OCI-LY1 (cell line): Measurements from ENCODE around the gene NRTN.

Experiments used
- H2AFZ ChIP-seq: fragments of 200-600 bp; sonication (generic), shearing (Covaris generic); 2 replicates; pipeline ENCODE4 v1.6.0; 2014; ENCODE audit warnings: antibody characterized with exemption, mild to moderate bottlenecking, low read length
- H3F3A ChIP-seq: fragments of 200-600 bp; sonication (generic), shearing (Covaris generic); 2 replicates; pipeline ENCODE4 v1.6.0; 2014; ENCODE audit warnings: mild to moderate bottlenecking, antibody characterized with exemption, low read length, moderate library complexity; ENCODE audit not compliant: insufficient read depth
- H3K27ac ChIP-seq: fragments of 200-600 bp; sonication (generic); 2 replicates; pipeline ENCODE4 v1.5.1; 2014; ENCODE audit warnings: low read length, mixed run types, mild to moderate bottlenecking, low read depth; ENCODE audit not compliant: poor library complexity, severe bottlenecking
- H3K27me3 ChIP-seq: fragments of 200-600 bp; sonication (generic); 2 replicates; pipeline ENCODE4 v1.6.0; 2014; ENCODE audit warnings: antibody characterized with exemption, mild to moderate bottlenecking, low read length, moderate library complexity; ENCODE audit not compliant: insufficient read depth
- H3K36me3 ChIP-seq: fragments of 200-600 bp; sonication (generic); 2 replicates; pipeline ENCODE4 v1.6.1; 2014; ENCODE audit warnings: mild to moderate bottlenecking, antibody characterized with exemption, low read length, moderate library complexity, mixed read lengths; ENCODE audit not compliant: insufficient read depth
- H3K4me1 ChIP-seq: fragments of 200-600 bp; sonication (generic); 2 replicates; pipeline ENCODE4 v1.5.1; 2014; ENCODE audit warnings: mild to moderate bottlenecking, low read length, moderate library complexity; ENCODE audit not compliant: insufficient read depth, severe bottlenecking
- H3K4me2 ChIP-seq: fragments of 200-600 bp; sonication (generic), shearing (Covaris generic); 2 replicates; pipeline ENCODE4 v1.6.1; 2014; ENCODE audit warnings: low read length
- H3K4me3 ChIP-seq: fragments of 200-600 bp; sonication (generic); 2 replicates; pipeline ENCODE4 v1.5.1; 2014; ENCODE audit warnings: low read length, low read depth, mild to moderate bottlenecking, mixed read lengths; ENCODE audit not compliant: poor library complexity, severe bottlenecking
- H3K79me2 ChIP-seq: fragments of 200-600 bp; shearing (Covaris generic); 2 replicates; pipeline ENCODE4 v1.6.1; 2016; ENCODE audit warnings: mixed run types, low read length, mixed read lengths; ENCODE audit not compliant: insufficient read depth
- H3K9ac ChIP-seq: fragments of 200-600 bp; sonication (generic), shearing (Covaris generic); 2 replicates; pipeline ENCODE4 v1.6.1; 2014; ENCODE audit warnings: mild to moderate bottlenecking, low read length, mixed read lengths
- H3K9me2 ChIP-seq: fragments of 200-600 bp; sonication (generic), shearing (Covaris generic); 2 replicates; pipeline ENCODE4 v1.6.1; 2014; ENCODE audit warnings: low read depth, mild to moderate bottlenecking, low read length, mixed read lengths
- H3K9me3 ChIP-seq: fragments of 200-600 bp; shearing (Covaris generic); 2 replicates; pipeline ENCODE4 v1.6.1; 2014; ENCODE audit warnings: low read length, mixed read lengths
- H4K20me1 ChIP-seq: fragments of 200-600 bp; sonication (generic), shearing (Covaris generic); 2 replicates; pipeline ENCODE4 v1.6.0; 2016; ENCODE audit warnings: mild to moderate bottlenecking, low read length; ENCODE audit not compliant: insufficient read depth
- CTCF ChIP-seq: fragments of 200-600 bp; sonication (generic), shearing (Covaris generic); IDR thresholded peaks from 2 replicates; pipeline ENCODE4 v1.5.1; 2017; ENCODE audit warnings: mild to moderate bottlenecking, antibody characterized with exemption, low read length, moderate library complexity, mixed read lengths
- EZH2 ChIP-seq: fragments of 200-600 bp; sonication (generic), shearing (Covaris generic); IDR thresholded peaks from 2 replicates; pipeline ENCODE4 v1.8.0; 2017; ENCODE audit warnings: borderline replicate concordance, mixed run types, mild to moderate bottlenecking, antibody characterized with exemption, low read length, moderate library complexity, mixed read lengths

NRTN gene

GRCh38 chr19:5857203-5858081 lies 52.6 kb downstream of the NRTN start:
- Histone ChIP-seq H3K27me3 (peaks cover 5% of the 10 kb centered on the region; the same call in 1 of the 2 replicates), H3K4me1 (no peaks in the 10 kb centered on the region), H3K9ac (no peak overlapping the region), H3K4me2 (no peak overlapping the region), H3K79me2 (no peaks in the 10 kb centered on the region), H3K9me2 (no peaks in the 10 kb centered on the region), H4K20me1 (no peaks in the 10 kb centered on the region), H3K36me3 (no peaks in the 10 kb centered on the region), H3K27ac (no peak overlapping the region), H2AFZ (no peak overlapping the region), H3K4me3 (no peak overlapping the region), H3K9me3 (no peaks in the 10 kb centered on the region), H3F3A (no peaks in the 10 kb centered on the region)
- no peak for TF ChIP-seq EZH2
- no peak for TF ChIP-seq CTCF

- Histone ChIP-seq H3K4me2 (no peak overlapping the region), H3K27ac (no peak overlapping the region), H3K4me1 (no peaks in the 10 kb centered on the region), H3K9me3 (no peaks in the 10 kb centered on the region), H4K20me1 (no peaks in the 10 kb centered on the region), H3K9me2 (no peaks in the 10 kb centered on the region), H2AFZ (no peak overlapping the region), H3K4me3 (no peak overlapping the region), H3K9ac (no peak overlapping the region), H3K36me3 (no peaks in the 10 kb centered on the region), H3K79me2 (no peaks in the 10 kb centered on the region), H3K27me3 (peaks cover 7% of the 10 kb centered on the region; the same call in 1 of the 2 replicates), H3F3A (no peaks in the 10 kb centered on the region)
- TF ChIP-seq CTCF, result no peak
- TF ChIP-seq EZH2, result no peak
These were observed 58.3 kb downstream of the NRTN start for GRCh38 chr19:5863030-5863665.

- Histone ChIP-seq H3K79me2 (no peaks in the 10 kb centered on the region), H3K4me1 (no peaks in the 10 kb centered on the region), H3K9ac (no peak overlapping the region), H2AFZ (no peak overlapping the region), H3K9me3 (no peaks in the 10 kb centered on the region), H3K36me3 (no peaks in the 10 kb centered on the region), H3K4me3 (no peak overlapping the region), H3F3A (no peaks in the 10 kb centered on the region), H3K27ac (no peak overlapping the region), H4K20me1 (no peaks in the 10 kb centered on the region), H3K4me2 (no peak overlapping the region), H3K9me2 (no peaks in the 10 kb centered on the region), H3K27me3 (peaks cover 7% of the 10 kb centered on the region; the same call in 1 of the 2 replicates)
- TF ChIP-seq CTCF (no peak), EZH2 (no peak)
These were observed 59.3 kb downstream of the NRTN start for GRCh38 chr19:5864013-5864720.
